Osteocyte (in vitro differentiated cells): Measurements from ENCODE around the gene EEF2K. TPM values are rescaled to one million over a fixed set of nuclear protein-coding genes. Genes with fewer than 3 reads are reported as not detected.

ENCODE experiments used
- DNase-seq: peaks from one replicate; pipeline ENCODE4 v3.0.0; 2021; ENCODE audit warnings: mixed read lengths; ENCODE audit not compliant: unreplicated experiment; ENCODE audit errors: extremely low spot score
- H3K27ac Mint-ChIP-seq: one replicate; pipeline ENCODE4 v1.8.0; 2021; ENCODE audit warnings: mild to moderate bottlenecking, mixed read lengths; ENCODE audit not compliant: unreplicated experiment
- H3K27me3 Mint-ChIP-seq: one replicate; pipeline ENCODE4 v1.8.0; 2021; ENCODE audit warnings: mixed read lengths; ENCODE audit not compliant: unreplicated experiment
- H3K36me3 Mint-ChIP-seq: one replicate; pipeline ENCODE4 v1.8.0; 2021; ENCODE audit warnings: mixed read lengths; ENCODE audit not compliant: unreplicated experiment
- H3K4me1 Mint-ChIP-seq: one replicate; pipeline ENCODE4 v1.8.0; 2021; ENCODE audit warnings: mixed read lengths; ENCODE audit not compliant: unreplicated experiment
- H3K4me3 Mint-ChIP-seq: one replicate; pipeline ENCODE4 v1.8.0; 2021; ENCODE audit warnings: mild to moderate bottlenecking, moderate library complexity, mixed read lengths; ENCODE audit not compliant: unreplicated experiment
- H3K9me3 Mint-ChIP-seq: one replicate; pipeline ENCODE4 v1.8.0; 2021; ENCODE audit warnings: mixed read lengths; ENCODE audit not compliant: unreplicated experiment
- CTCF ChIP-seq: fragments of 200-600 bp; sonication (generic); IDR thresholded peaks from 2 replicates; pipeline ENCODE4 v1.5.0; 2021; ENCODE audit warnings: antibody characterized with exemption, mild to moderate bottlenecking, moderate library complexity
- total RNA-seq: library from RNA; stranded (reverse); gene quantifications from 2 replicates; pipeline ENCODE4 v1.2.1, GENCODE V29; 2021

EEF2K gene
- total RNA-seq, 1 donor from 2014 or later: 23.8 TPM

- no peak for TF ChIP-seq CTCF
- Mint-ChIP-seq H3K27me3 (no peaks in the 10 kb centered on the region), H3K4me1 (peaks cover 7% of the 10 kb centered on the region), H3K27ac (no peak overlapping the region), H3K9me3 (no peaks in the 10 kb centered on the region), H3K4me3 (no peak overlapping the region), H3K36me3 (peaks cover 3% of the 10 kb centered on the region)
- DNase-seq: no peak
Observed at GRCh38 chr16:22235839-22236745, 30.0 kb downstream of the EEF2K start.

GRCh38 chr16:22239131-22239805 lies 33.2 kb downstream of the EEF2K start:
- DNase-seq: no peak
- Mint-ChIP-seq H3K4me1 (peaks cover 2% of the 10 kb centered on the region), H3K4me3 (no peak overlapping the region), H3K36me3 (peaks cover 3% of the 10 kb centered on the region), H3K27ac (no peak overlapping the region), H3K9me3 (no peaks in the 10 kb centered on the region), H3K27me3 (no peaks in the 10 kb centered on the region)
- TF ChIP-seq CTCF: no peak

- H3K27ac Mint-ChIP-seq: no peak overlapping the region
- no peaks in the 10 kb centered on the region for H3K27me3 Mint-ChIP-seq
- H3K4me1 Mint-ChIP-seq: peaks cover 2% of the 10 kb centered on the region
Observed at GRCh38 chr16:22240023-22240710, 34.1 kb downstream of the EEF2K start.

GRCh38 chr16:22250522-22250921 lies 44.4 kb downstream of the EEF2K start:
- no peak for DNase-seq
- Mint-ChIP-seq H3K27me3 (no peaks in the 10 kb centered on the region), H3K4me1 (no peaks in the 10 kb centered on the region), H3K4me3 (no peak overlapping the region), H3K36me3 (peaks cover 37% of the 10 kb centered on the region), H3K27ac (no peak overlapping the region), H3K9me3 (no peaks in the 10 kb centered on the region)
- TF ChIP-seq CTCF: no peak

More at GRCh38 chr16:22240023-22240710, 34.1 kb downstream of the EEF2K start:
- no peak overlapping the region for H3K4me3 Mint-ChIP-seq
- peaks cover 3% of the 10 kb centered on the region for H3K36me3 Mint-ChIP-seq
- no peaks in the 10 kb centered on the region for H3K9me3 Mint-ChIP-seq
- no peak for DNase-seq
- no peak for TF ChIP-seq CTCF

- DNase-seq: no peak
- no peak overlapping the region for H3K4me3 Mint-ChIP-seq
- no peak for TF ChIP-seq CTCF
- H3K27ac Mint-ChIP-seq: no peak overlapping the region
- no peaks in the 10 kb centered on the region for H3K9me3 Mint-ChIP-seq
- peaks cover 46% of the 10 kb centered on the region for H3K36me3 Mint-ChIP-seq
- H3K27me3 Mint-ChIP-seq: no peaks in the 10 kb centered on the region
- no peaks in the 10 kb centered on the region for H3K4me1 Mint-ChIP-seq
Observed at GRCh38 chr16:22252317-22252716, 46.2 kb downstream of the EEF2K start.
